H4 (cell line): ENCODE results near the gene VTN. TPM values are rescaled to one million over a fixed set of nuclear protein-coding genes. Genes with fewer than 3 reads are reported as not detected.

Source experiments
- DNase-seq: peaks from one replicate; pipeline ENCODE4 v3.0.0-alpha.2; 2015; ENCODE audit warnings: low spot score
- total RNA-seq: library from RNA; depleted of rRNA; stranded (reverse); fragments of >200 nt; shearing (Covaris generic); gene quantifications from 2 replicates; pipeline ENCODE4 v1.2.3, GENCODE V29; 2014; rRNA removed

Gene VTN
- not detected in 2 replicates for total RNA-seq

DNA sequence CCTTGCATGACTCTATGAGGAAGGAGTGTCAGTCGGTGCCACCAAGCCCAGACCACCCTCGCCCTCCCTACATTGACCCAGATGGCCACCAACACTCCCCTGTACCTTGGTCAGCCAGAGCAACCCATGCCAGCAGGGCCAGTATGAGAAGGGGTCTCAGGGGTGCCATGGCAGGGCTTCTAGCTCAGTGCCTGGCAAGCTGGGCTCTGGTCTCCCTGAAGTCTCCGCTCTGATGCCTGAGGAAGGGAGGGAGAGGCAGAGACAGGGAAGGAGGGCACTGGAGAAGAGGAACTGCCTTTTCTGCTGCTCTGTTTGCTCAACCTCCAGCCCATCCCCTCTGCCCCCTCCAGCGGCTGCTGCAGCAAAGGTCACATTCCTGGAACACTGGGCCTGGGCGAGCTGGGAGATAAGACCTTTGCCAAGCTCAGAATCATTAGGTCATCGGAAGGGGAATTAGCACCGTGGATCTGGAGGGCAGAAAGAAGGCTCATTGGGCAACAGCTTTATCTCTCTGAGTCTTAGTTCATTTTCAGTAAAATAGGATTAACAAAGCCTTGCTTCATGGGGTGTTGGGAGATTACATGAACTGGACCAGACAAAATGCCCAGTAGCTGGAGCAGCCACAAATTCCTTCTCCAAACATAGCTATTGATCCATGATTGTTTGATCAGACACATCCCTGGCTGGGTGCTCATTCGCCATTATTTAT is at the start of gene VTN:
TSS of gene VTN (minus strand) at position 273 of the 709 bp plus-strand sequence. CDS start at position 169, 104 bp downstream.
- no peak for DNase-seq

DNA sequence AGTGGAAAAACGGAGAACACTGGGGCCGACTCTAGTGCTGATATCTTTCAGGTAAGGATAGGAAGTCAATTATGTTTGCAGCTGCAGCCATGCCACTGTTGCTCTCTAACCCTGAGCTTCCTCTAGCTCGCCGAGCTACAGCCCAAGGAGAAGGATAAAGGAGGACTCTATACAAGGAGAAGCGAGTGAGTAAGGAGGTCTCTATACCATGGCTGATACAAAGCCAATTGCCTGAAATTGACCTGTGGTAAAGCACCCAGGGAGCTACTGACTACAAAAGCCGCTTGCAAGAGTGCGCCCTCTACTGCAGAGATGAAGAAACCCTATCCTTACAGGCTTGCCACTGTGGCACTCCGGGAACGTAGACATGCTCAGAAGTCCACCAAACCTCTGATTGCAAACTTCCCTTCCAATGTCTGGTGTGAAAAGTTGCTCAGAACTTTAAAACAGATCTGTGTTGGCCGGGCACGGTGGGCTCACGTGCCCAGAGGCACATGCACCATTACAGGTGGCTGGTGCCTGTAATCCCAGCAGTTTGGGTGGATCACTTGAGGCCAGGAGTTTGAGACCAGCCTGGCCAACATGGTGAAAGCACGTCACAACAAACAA is 46.7 kb upstream of the VTN start:
- peak; percentile 50 for DNase-seq

GRCh38 chr17:28415886-28416285 is 45.8 kb upstream of the VTN start:
- DNase-seq: no peak

GRCh38 chr17:28413804-28414203 is 43.7 kb upstream of the VTN start:
- no peak for DNase-seq

DNA sequence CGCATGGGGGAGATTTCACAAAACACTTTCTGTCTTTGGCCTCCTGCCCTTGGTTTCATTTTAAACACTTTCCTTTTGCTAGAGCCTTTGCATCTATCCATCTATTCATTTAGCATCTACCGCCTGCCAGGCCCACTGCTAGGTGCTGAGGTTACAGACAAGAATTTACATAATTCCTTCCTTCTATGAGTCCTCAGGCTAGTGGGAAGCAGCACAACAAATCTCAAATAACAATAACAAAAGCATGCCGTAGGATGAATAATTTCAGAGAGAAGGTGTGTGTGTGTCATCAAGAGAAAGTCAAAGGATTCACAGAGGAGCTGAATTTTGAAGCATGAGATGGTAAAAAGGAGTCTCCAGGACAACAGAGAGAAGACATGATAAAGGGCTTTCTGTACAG is 42.0 kb upstream of the VTN start:
- DNase-seq: no peak

DNA sequence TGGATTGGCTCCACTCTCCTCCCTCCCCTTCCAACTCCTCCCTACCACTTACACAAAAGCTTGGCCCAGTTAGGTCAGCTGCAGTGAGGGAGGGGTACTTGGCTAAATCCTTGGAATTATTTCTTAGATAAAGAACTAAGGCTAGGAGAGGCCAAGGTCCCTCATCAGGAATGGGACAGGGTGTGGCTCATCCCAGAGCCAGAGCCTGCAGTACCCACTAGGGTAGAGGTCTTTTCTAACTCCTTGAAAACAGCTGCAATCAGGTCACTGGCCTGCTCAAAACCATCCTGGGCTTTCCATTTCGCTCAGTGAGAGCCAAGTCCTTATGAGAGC is 37.8 kb upstream of the VTN start:
- DNase-seq: no peak

DNA sequence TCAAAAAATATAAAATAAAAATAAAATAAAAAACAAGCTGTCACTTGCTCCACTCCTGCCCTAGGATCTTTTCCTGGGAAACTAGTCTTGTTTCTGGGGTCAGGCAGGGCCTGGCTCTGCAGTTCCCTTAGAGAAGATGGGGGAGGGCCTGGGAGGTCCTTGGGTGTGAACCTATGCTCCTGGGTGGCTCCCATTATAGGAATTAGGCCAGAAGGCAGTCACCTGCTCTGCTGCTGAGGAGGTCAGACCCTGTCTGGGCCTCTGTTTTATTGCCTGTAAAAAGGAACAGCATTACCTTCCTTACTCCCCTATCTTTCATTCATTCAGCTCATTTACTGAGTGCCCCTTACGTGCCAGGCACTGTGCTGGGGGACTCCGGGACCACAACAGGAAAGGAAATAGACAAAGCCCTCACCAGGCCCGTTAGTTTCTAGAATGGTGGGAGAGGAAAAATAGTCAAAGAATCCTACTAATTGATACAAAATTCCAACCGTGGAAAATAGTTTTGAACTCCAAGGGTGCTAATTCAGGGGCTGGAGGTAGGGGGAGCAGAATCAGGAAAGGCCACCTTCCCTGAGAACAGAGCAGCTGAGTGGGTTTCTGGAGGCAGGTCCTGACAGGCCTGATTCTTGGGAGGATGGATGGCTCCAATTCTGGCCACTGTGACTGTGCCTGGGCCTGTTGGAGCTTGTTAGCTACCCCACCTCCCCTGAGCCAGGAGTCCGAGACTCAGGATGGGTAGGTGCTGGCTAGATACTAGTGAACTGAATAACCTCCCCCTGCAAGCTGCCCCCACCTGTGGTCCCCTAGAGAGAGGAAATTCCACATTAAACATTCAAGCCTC is 37.2 kb upstream of the VTN start:
- no peak for DNase-seq

GRCh38 chr17:28406473-28406814 is 36.3 kb upstream of the VTN start:
- no peak for DNase-seq

GRCh38 chr17:28405632-28406472 is 35.7 kb upstream of the VTN start, which contains the start of gene SLC46A1:
SLC46A1 (minus strand) TSS chr17:28406212; CDS start chr17:28406114, 98 bp downstream.
- DNase-seq: no peak

DNA sequence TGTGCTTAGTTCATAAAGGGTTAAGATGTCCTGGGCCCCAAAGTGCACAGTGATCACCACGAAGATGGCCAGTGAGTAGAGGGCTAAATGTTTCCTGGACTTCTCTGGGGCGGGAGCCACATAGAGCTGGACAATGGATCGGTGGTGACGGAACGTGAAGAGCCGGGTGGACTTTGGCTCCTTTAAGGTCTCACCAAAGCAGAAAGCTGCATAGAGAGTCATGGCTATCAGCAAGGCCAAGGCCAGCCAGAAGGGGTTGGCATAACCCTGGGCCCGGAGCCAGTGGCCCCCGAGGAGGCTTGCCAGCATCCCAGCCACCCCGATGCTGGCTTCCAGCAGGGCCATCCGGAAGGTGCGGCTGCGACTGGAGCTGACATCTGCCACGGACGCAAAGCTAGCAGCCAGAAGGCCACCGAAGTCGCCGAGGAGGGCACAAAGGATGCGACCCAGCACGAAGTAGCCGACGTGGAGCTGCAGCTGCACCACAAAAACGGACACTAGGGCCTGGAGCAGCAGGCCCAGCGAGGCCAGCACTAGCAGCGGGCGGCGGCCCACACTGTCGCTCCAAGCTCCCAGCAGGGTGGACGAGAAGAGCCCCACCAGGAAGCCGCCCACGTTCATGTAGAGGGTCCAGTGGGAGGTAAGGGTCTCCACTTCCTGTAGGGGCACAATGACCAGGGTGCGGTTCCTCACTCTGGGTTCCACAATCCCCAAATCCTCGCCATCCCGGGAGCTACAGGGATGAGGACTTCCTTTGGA is 34.9 kb upstream of the VTN start:
- DNase-seq: no peak

GRCh38 chr17:28404461-28404811 is 34.3 kb upstream of the VTN start:
- DNase-seq: no peak

DNA sequence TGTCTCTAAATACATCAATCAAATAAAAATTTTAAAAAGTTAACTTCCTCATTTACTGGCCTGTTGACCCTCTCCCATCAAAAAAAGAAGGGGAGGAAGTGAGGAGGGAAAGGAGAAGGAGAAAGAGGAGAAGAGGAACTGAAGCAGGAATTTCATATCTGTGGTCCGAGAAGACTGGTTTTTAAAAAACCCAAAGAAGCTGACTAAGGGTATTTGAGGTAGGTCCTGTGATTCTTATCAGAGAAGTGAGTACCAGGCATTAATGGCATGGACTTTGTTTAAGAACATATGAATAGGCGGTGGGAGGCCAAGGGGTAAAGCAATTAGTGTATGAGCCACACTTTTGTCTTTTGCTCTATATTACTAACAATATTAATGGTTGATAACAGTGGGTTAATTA is 33.9 kb upstream of the VTN start:
- DNase-seq: no peak

DNA sequence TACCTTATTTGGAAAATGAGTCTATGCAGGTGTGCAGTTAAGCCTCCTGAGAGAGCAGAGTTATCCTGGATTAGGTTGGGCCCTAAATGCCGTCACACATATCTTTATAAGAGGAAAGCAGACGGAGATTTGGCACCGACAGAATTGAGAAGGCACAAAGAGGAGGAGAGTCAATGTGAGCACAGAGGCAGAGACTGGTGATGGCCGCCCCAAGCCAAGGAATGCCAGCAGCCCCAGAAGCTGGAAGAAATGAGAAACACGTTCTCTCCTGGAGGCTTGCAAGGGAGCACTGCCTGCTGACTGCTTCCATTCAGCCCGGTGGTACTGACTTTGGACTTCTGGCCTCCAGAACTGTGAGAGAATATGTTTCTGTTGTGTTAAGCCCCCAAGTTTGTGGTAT is 32.7 kb upstream of the VTN start:
- no peak for DNase-seq

- DNase-seq: no peak
Measured at GRCh38 chr17:28402224-28402630, 32.1 kb upstream of the VTN start.

- DNase-seq: no peak
Measured at GRCh38 chr17:28399808-28400207, 29.7 kb upstream of the VTN start.

- no peak for DNase-seq
Measured at GRCh38 chr17:28398280-28398981, 28.3 kb upstream of the VTN start.

DNA sequence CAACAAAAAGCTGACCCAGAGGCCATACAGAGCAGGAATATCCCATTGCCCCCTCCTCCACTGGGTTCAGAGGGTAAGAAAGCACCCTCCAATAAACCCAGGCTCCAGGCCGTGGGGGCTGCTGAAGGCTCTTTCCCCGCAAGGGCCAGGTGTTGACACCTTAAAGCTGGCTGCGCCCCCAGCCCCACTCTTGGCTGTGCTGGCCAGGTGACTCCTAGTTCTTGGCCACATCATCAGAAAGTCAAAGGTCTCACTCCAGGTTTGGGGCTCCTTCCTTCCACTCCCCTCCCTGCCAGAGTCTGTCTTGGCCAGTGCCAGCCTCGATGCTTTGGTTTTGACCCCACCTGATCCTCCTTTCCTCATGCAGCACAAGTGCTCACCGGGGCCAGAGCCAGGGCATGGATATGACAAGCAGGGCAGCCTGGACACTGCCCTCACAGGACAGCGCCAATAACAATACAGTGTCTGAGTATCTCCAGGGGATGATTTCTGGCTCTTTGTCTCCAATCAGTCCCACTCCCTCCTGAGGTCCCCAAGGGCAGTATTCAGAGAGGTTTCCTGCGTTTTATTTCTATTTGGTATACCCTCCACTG is 27.7 kb upstream of the VTN start:
- DNase-seq: no peak

- DNase-seq: no peak
Measured at GRCh38 chr17:28397275-28397674, 27.2 kb upstream of the VTN start.

- DNase-seq: no peak
Measured at GRCh38 chr17:28396635-28397239, 26.6 kb upstream of the VTN start.

- no peak for DNase-seq
Measured at GRCh38 chr17:28395968-28396367, 25.9 kb upstream of the VTN start.
